ENCODE results near the gene ATP2B3.

Gene ATP2B3

GRCh38 chrX:153493085-153493484 is 24.4 kb upstream of the ATP2B3 start:
- Histone ChIP-seq H3K27me3 (replicated peaks; ENCODE audit: insufficient read depth, low read length) (peaks cover 53% of the 10 kb centered on the region), H3K9me2 (replicated peaks; ENCODE audit: insufficient read depth, low read length) (no peaks in the 10 kb centered on the region), H2AFZ (ENCODE audit: low read length) (no peak overlapping the region), H3K79me2 (ENCODE audit: low read length) (no peaks in the 10 kb centered on the region), H3K9me3 (replicated peaks; ENCODE audit: insufficient read depth, low read length) (no peaks in the 10 kb centered on the region), H3K4me3 (ENCODE audit: low read length) (no peak overlapping the region), H3K4me2 (ENCODE audit: low read depth, low read length) (no peak overlapping the region), H3K4me1 (ENCODE audit: low read length) (no peaks in the 10 kb centered on the region), H3K9ac (ENCODE audit: low read length) (no peak overlapping the region), H3F3A (ENCODE audit: insufficient read depth, low read length) (no peaks in the 10 kb centered on the region), H3K36me3 (replicated peaks; ENCODE audit: insufficient read depth, low read length) (no peaks in the 10 kb centered on the region), H3K27ac (ENCODE audit: low read length) (no peak overlapping the region), H4K20me1 (ENCODE audit: insufficient read depth, low read length) (no peaks in the 10 kb centered on the region)
- no peak for TF ChIP-seq EZH2phosphoT487 (IDR thresholded peaks at IDR 0.05; ENCODE audit: low read length)
- TF ChIP-seq EZH2 (optimal IDR thresholded peaks at IDR 0.05; ENCODE audit: low read depth, low read length), result no peak
- no peak for TF ChIP-seq CTCF (IDR thresholded peaks at IDR 0.05; ENCODE audit: low read length)
- no peak for DNase-seq

GRCh38 chrX:153494061-153494460 is 23.4 kb upstream of the ATP2B3 start:
- no peak overlapping the region for H3K27ac ChIP-seq (ENCODE audit: low read length)
- H3K4me1 ChIP-seq (ENCODE audit: low read length), result no peaks in the 10 kb centered on the region
- no peaks in the 10 kb centered on the region for H3K9me3 ChIP-seq (replicated peaks; ENCODE audit: insufficient read depth, low read length)
- no peak overlapping the region for H3K9ac ChIP-seq (ENCODE audit: low read length)
- H3K79me2 ChIP-seq (ENCODE audit: low read length), result no peaks in the 10 kb centered on the region
- peaks cover 46% of the 10 kb centered on the region for H3K27me3 ChIP-seq (replicated peaks; ENCODE audit: insufficient read depth, low read length)
- no peak for DNase-seq
- H3K4me3 ChIP-seq (ENCODE audit: low read length), result no peak overlapping the region
- H3K36me3 ChIP-seq (replicated peaks; ENCODE audit: insufficient read depth, low read length), result no peaks in the 10 kb centered on the region
- no peaks in the 10 kb centered on the region for H3K9me2 ChIP-seq (replicated peaks; ENCODE audit: insufficient read depth, low read length)
- no peaks in the 10 kb centered on the region for H4K20me1 ChIP-seq (ENCODE audit: insufficient read depth, low read length)
- TF ChIP-seq EZH2phosphoT487 (IDR thresholded peaks at IDR 0.05; ENCODE audit: low read length) (no peak), EZH2 (optimal IDR thresholded peaks at IDR 0.05; ENCODE audit: low read depth, low read length) (no peak), CTCF (IDR thresholded peaks at IDR 0.05; ENCODE audit: low read length) (no peak)
- H2AFZ ChIP-seq (ENCODE audit: low read length), result no peak overlapping the region
- no peak overlapping the region for H3K4me2 ChIP-seq (ENCODE audit: low read depth, low read length)
- no peaks in the 10 kb centered on the region for H3F3A ChIP-seq (ENCODE audit: insufficient read depth, low read length)

GRCh38 chrX:153494541-153495361 is 22.7 kb upstream of the ATP2B3 start, which contains the start of gene BGN:
Gene BGN, plus strand, starts transcription at chrX:153494980. Its CDS starts 9,652 bp downstream, at chrX:153504632.
- Histone ChIP-seq H2AFZ (ENCODE audit: low read length) (no peak within 1 kb of the TSS), H3K27me3 (replicated peaks; ENCODE audit: insufficient read depth, low read length) (peaks cover 42% of the 10 kb centered on the region), H3K4me2 (ENCODE audit: low read depth, low read length) (no peak within 1 kb of the TSS), H3K36me3 (replicated peaks; ENCODE audit: insufficient read depth, low read length) (no peaks in the 10 kb centered on the region), H3K9ac (ENCODE audit: low read length) (no peak within 1 kb of the TSS), H3K4me3 (ENCODE audit: low read length) (no peak within 1 kb of the TSS), H4K20me1 (ENCODE audit: insufficient read depth, low read length) (no peaks in the 10 kb centered on the region), H3K9me2 (replicated peaks; ENCODE audit: insufficient read depth, low read length) (no peaks in the 10 kb centered on the region), H3K4me1 (ENCODE audit: low read length) (no peaks in the 10 kb centered on the region), H3K27ac (ENCODE audit: low read length) (no peak within 1 kb of the TSS), H3K79me2 (ENCODE audit: low read length) (no peaks in the 10 kb centered on the region), H3F3A (ENCODE audit: insufficient read depth, low read length) (no peaks in the 10 kb centered on the region), H3K9me3 (replicated peaks; ENCODE audit: insufficient read depth, low read length) (no peaks in the 10 kb centered on the region)
- no peak for TF ChIP-seq EZH2phosphoT487 (IDR thresholded peaks at IDR 0.05; ENCODE audit: low read length)
- DNase-seq, result no peak

GRCh38 chrX:153495362-153495751 is 22.1 kb upstream of the ATP2B3 start:
- H3K4me3 ChIP-seq (ENCODE audit: low read length), result no peak overlapping the region
- no peak overlapping the region for H2AFZ ChIP-seq (ENCODE audit: low read length)
- no peaks in the 10 kb centered on the region for H3K4me1 ChIP-seq (ENCODE audit: low read length)
- no peak overlapping the region for H3K4me2 ChIP-seq (ENCODE audit: low read depth, low read length)
- H3K27ac ChIP-seq (ENCODE audit: low read length), result no peak overlapping the region
- peaks cover 38% of the 10 kb centered on the region for H3K27me3 ChIP-seq (replicated peaks; ENCODE audit: insufficient read depth, low read length)
- DNase-seq, result no peak
- no peaks in the 10 kb centered on the region for H3K9me3 ChIP-seq (replicated peaks; ENCODE audit: insufficient read depth, low read length)
- no peaks in the 10 kb centered on the region for H3F3A ChIP-seq (ENCODE audit: insufficient read depth, low read length)
- no peaks in the 10 kb centered on the region for H3K36me3 ChIP-seq (replicated peaks; ENCODE audit: insufficient read depth, low read length)
- H3K79me2 ChIP-seq (ENCODE audit: low read length), result no peaks in the 10 kb centered on the region
- TF ChIP-seq EZH2phosphoT487 (IDR thresholded peaks at IDR 0.05; ENCODE audit: low read length), result no peak
- TF ChIP-seq CTCF (IDR thresholded peaks at IDR 0.05; ENCODE audit: low read length), result no peak
- TF ChIP-seq EZH2 (optimal IDR thresholded peaks at IDR 0.05; ENCODE audit: low read depth, low read length), result no peak
- H4K20me1 ChIP-seq (ENCODE audit: insufficient read depth, low read length), result no peaks in the 10 kb centered on the region
- H3K9ac ChIP-seq (ENCODE audit: low read length), result no peak overlapping the region
- no peaks in the 10 kb centered on the region for H3K9me2 ChIP-seq (replicated peaks; ENCODE audit: insufficient read depth, low read length)
